HEK293T (cell line): ENCODE data around the gene SLC37A1.

Source experiments
- ARNT ChIP-seq: fragments of 450-650 bp; IDR thresholded peaks from 2 replicates; pipeline ENCODE4 v1.6.1; 2017; ENCODE audit warnings: mild to moderate bottlenecking
- CTBP1 ChIP-seq: fragments of 450-650 bp; IDR thresholded peaks from 2 replicates; pipeline ENCODE4 v1.6.1; 2016; ENCODE audit warnings: borderline replicate concordance
- FOXA1 ChIP-seq: fragments of 450-650 bp; IDR thresholded peaks from 2 replicates; pipeline ENCODE4 v1.6.1; 2016; ENCODE audit warnings: mild to moderate bottlenecking
- FOXK2 ChIP-seq: fragments of 450-650 bp; IDR thresholded peaks from 2 replicates; pipeline ENCODE4 v1.6.1; 2016; ENCODE audit warnings: mild to moderate bottlenecking
- FOXM1 ChIP-seq: fragments of 450-650 bp; IDR thresholded peaks from 2 replicates; pipeline ENCODE4 v1.6.1; 2017; ENCODE audit warnings: mild to moderate bottlenecking, borderline replicate concordance
- NFRKB ChIP-seq: fragments of 450-650 bp; IDR thresholded peaks from 2 replicates; pipeline ENCODE4 v1.6.1; 2016; ENCODE audit warnings: mild to moderate bottlenecking, moderate library complexity
- SP1 ChIP-seq: fragments of 450-650 bp; IDR thresholded peaks from 2 replicates; pipeline ENCODE4 v1.6.1; 2017
- SUZ12 ChIP-seq: fragments of 450-650 bp; IDR thresholded peaks from 2 replicates; pipeline ENCODE4 v1.6.1; 2016; ENCODE audit warnings: mild to moderate bottlenecking
- TARDBP ChIP-seq: fragments of 450-650 bp; IDR thresholded peaks from 2 replicates; pipeline ENCODE4 v1.6.1; 2016
- ZNF384 ChIP-seq: fragments of 450-650 bp; IDR thresholded peaks from 2 replicates; pipeline ENCODE4 v1.6.1; 2016
- TF ChIP-seq, protein P1 (sequence below): fragments of 450-650 bp; IDR thresholded peaks from 2 replicates; pipeline ENCODE4 v1.6.1; 2016

DNA sequence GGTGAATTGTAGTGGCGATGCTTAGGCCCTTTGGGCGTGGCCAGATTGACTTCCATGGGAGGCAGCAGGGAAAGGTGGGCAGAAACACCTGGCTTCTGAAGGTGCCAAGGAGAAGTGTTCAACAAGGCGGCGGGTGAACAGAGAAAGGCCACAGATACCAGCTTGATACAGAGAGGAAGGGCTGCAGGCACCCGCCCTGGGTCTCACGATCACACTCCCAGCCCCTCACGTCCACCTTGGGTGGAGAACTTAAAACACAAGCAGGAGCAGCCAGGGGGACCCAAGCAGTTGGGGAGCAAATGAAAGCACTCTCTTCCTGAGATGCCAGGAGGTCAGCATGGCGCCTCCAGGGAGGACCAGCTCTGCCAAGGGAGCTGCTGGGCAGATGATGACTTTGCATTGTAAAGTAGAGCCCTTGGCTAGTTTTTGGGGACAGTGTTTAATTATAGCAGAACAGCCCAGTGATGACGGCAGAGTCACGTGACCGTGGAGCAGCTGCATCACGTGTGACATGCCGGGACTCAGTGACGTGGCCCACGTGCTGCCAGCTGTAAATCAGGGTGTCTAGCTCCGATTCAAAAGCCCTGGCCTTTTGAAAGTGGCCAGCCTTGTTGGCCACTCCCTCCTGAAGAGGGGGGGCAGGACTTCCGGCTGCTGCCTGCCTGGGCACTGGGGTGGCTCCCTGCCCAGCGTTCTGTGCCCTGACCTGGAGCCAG lies 19.0 kb downstream of the SLC37A1 start:
- TF ChIP-seq CTBP1: no peak
- TF ChIP-seq FOXA1: no peak
- TF ChIP-seq, protein P1, sequence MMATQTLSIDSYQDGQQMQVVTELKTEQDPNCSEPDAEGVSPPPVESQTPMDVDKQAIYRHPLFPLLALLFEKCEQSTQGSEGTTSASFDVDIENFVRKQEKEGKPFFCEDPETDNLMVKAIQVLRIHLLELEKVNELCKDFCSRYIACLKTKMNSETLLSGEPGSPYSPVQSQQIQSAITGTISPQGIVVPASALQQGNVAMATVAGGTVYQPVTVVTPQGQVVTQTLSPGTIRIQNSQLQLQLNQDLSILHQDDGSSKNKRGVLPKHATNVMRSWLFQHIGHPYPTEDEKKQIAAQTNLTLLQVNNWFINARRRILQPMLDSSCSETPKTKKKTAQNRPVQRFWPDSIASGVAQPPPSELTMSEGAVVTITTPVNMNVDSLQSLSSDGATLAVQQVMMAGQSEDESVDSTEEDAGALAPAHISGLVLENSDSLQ: no peak
- no peak for TF ChIP-seq FOXK2
- TF ChIP-seq FOXM1: no peak
- no peak for TF ChIP-seq SUZ12
- no peak for TF ChIP-seq SP1
- TF ChIP-seq ARNT: no peak
- no peak for TF ChIP-seq NFRKB
- TF ChIP-seq TARDBP: no peak
- TF ChIP-seq ZNF384: no peak
